HepG2 (cell line): ENCODE measurements around the gene OSBPL3.

ENCODE experiments used
- CEBPB ChIP-seq: IDR thresholded peaks from 2 replicates; pipeline ENCODE4 v1.6.1; 2011; ENCODE audit warnings: low read depth, low read length, improper control_type of control experiment, borderline replicate concordance
- FOSL1 ChIP-seq: sonication (generic); formaldehyde crosslinking; IDR thresholded peaks from 2 replicates; pipeline ENCODE4 v1.9.0; 2021; ENCODE audit warnings: missing genetic modification reagents, borderline replicate concordance
- ZNF619 ChIP-seq: sonication (generic); formaldehyde crosslinking; IDR thresholded peaks from 2 replicates; pipeline ENCODE4 v1.4.0; 2020; ENCODE audit warnings: mild to moderate bottlenecking, missing genetic modification reagents

DNA sequence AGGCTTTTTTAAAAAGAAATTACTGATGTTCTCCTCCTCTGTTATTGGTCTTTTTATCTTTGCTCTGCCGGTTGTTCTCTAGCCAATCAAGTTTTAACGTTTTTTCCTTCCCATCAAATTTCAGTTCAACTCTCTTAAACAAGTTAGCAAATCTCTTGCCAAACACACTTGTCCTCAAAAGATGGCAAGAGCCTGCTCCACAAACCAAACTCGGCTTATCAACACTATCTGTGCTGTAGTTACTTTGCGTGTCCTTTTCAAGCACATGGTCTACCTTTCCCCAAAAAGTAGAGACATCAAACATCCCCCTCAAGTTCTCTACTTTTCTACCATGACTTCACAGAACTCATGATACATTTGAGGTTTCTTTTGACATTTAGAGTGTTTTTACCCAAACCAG lies 71.3 kb downstream of the OSBPL3 start:
- no peak for TF ChIP-seq FOSL1
- TF ChIP-seq CEBPB: no peak
- TF ChIP-seq ZNF619 (CRISPR knock-in tag): no peak
